GF-D8 (cell line): ENCODE measurements around the gene TMEM236.

Source experiments
- DNase-seq: peaks from one replicate; lab custom pipeline; 2025; lab: John Stamatoyannopoulos, UW

TMEM236 gene

DNA sequence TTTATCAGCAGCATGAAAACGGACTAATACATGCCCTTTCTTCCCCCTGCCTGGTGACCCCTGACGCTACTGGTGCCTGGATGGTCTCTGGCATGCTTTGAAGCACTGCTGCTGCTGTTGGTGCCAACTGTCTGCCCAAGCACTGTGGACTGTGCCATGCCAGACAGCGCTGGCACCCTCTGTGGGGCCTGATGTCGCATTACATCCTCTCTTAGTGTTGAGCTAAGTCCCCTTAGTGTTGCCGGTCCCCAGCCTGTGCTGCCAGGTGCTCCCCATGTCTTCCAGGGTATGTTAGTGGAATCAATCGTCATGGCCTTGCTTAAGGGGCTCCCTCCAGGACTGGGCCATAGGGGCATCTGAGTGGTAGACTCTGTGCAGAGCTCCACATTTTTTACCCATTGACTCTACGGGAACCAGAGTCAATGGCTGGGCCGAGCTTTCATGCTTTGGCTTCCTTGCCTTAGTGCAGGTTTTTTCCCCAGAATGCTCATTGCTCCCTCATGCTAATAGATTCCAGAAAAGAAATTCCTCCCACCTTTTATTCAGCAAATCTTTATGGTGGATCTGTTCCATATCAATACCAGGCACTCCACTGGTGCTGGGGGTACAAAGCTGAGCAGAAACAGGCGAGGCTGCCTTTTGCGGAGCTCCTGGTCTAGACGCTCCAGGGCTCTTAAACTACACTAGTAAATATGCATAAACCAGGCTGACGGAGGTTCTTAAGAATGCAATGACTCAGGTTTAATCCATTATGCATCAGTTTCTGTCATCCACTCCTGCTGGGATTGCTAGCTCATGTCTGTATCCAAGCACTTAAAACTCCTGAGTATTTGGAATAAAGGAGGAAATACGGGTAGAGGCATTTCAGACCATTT lies 35.3 kb downstream of the TMEM236 start:
- no peak for DNase-seq

GRCh38 chr10:17788646-17789045 lies 36.6 kb downstream of the TMEM236 start:
- no peak for DNase-seq

DNA sequence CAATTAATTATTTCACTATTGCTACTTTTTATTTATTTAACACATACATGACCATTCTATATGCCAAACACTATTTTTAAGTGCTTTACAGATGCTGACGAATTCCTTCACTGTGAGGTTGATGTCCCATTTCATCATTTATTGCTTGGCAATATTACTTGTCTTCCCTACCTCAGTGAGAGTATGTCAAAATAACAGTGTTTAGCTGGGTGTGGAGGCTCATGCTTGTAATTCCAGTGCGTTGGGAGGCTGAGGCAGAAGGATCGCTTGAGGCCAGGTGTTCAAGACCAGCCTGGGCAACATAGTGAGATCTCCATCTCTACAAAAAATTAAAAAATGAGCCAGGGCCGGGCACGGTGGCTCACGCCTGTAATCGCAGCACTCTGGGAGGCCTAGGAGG lies 37.4 kb downstream of the TMEM236 start:
- DNase-seq, result no peak

DNA sequence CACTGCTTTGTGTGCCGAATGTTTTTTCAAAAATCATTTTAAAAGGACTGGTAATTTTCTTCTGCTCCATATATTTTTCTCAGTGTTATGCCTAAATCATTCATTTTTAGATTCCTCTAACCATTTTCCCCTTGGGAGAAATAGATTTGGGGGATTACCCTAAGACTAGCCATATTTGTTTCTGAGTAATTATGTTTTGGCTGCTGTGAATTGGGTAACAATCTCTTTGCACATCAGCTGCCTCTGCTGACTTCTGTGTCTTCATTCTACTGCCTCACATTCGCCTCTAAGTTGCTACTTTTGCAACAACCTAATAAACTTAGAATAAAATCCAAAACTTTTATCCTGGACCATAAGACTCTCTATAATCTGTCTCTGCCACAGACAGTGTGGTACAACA lies 38.6 kb downstream of the TMEM236 start:
- DNase-seq, result no peak

- no peak for DNase-seq
Observed at GRCh38 chr10:17792991-17793390, 41.0 kb downstream of the TMEM236 start.

GRCh38 chr10:17793823-17794644 lies 42.0 kb downstream of the TMEM236 start:
- DNase-seq, result no peak

- no peak for DNase-seq
Observed at GRCh38 chr10:17795083-17795482, 43.1 kb downstream of the TMEM236 start.

GRCh38 chr10:17795813-17796594 lies 44.0 kb downstream of the TMEM236 start:
- DNase-seq, result no peak

DNA sequence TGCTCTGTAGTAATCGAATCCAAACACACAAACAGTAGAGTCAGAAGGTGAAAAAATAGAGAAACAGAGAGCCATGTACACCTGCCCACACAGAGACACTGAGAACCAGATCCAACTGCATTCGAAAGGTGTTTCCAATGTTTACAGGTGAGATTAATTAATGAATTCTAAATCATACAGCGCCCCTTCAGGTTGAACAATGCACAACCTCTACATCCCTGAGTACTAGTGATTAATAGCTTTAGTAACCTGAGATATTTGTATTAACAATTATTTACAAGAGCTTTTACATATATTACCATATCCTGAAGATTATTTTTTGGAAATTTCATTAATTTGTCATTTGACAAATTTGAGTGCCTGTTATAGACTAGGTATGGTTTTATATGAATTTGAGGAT lies 49.5 kb downstream of the TMEM236 start:
- no peak for DNase-seq

DNA sequence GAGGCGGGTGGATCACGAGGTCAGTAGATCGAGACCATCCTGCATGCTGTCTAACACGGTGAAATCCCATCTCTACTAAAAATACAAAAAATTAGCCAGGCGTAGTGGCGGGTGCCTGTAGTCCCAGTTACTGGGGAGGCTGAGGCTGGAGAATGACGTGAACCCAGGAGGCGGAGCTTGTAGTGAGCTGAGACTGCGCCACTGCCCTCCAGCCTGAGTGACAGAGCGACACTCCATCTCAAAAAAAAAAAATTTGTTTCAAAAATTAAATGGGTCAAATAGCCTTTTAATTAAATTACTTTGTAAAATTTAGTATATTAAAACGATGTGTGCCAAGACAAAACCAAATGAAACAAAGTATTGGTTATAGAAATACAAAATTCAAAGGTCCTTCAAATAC lies 50.3 kb downstream of the TMEM236 start:
- DNase-seq, result no peak

DNA sequence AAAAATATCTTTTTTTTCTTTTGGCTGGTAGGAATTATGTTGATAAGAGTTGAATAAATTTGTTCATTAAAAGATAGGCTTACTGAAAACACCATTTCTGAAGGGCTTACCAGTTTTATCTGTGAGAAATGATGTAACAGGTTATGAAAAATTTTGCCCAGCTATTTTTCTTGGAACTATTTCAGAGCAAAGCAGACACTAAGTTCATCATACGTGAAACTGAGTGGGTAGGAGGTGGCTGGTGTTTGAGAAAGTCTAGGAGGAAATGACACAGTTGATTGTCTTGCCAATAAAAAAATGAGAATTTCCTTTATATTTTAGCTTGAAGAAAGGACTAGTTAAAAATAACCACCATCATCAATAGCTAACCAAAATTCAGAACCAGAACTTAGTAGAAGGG lies 51.0 kb downstream of the TMEM236 start:
- no peak for DNase-seq

DNA sequence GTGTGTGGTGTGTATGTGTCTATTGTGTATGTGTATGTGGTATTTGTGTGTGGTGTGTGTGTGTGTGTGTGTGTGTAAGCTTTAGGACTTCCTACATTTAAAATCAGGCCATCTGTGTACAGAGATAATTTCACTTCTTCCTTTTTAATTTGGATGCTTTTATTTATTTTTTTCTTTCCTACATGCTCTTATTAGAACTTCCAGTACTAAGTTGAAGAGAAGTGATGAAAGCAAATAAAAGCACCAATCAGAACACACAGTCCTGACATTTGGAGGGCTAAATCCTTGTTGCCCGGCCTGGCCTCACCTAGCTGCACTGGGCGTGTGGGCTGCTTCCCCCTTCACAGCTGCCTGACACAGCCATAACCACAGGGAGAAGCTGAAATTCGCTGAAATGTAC lies 53.3 kb downstream of the TMEM236 start:
- DNase-seq, result no peak

DNA sequence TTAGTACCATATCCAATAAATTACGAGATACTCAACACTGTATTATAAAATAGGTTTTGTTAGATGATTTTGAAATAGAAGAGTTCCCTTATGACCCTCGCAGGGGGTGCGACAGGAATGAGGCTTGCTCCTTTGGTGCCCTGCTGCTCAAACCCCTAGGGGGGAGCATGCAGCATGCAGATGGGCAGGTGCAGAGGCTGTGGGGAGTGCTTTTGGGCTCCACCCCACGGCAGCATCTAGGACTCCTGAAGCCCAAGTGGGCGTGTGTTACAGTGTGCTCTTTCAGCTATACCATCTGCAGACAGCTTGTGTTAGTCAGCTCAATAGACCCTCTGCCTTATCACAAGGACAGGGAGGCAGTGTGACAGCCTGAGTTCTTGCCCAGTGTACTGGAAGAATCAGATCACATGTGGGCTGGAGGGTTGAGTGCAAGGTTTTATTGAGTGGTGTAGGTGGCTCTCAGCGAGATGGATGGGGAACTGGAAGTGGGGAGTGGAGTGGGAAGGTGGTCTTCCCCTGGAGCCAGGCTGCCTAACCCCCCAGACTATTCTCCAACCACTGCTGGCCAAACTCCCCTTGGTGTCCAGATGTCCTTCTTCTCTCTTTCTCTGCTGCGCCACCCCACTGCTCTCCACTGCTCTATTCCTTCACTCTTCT lies 54.0 kb downstream of the TMEM236 start:
- no peak for DNase-seq

DNA sequence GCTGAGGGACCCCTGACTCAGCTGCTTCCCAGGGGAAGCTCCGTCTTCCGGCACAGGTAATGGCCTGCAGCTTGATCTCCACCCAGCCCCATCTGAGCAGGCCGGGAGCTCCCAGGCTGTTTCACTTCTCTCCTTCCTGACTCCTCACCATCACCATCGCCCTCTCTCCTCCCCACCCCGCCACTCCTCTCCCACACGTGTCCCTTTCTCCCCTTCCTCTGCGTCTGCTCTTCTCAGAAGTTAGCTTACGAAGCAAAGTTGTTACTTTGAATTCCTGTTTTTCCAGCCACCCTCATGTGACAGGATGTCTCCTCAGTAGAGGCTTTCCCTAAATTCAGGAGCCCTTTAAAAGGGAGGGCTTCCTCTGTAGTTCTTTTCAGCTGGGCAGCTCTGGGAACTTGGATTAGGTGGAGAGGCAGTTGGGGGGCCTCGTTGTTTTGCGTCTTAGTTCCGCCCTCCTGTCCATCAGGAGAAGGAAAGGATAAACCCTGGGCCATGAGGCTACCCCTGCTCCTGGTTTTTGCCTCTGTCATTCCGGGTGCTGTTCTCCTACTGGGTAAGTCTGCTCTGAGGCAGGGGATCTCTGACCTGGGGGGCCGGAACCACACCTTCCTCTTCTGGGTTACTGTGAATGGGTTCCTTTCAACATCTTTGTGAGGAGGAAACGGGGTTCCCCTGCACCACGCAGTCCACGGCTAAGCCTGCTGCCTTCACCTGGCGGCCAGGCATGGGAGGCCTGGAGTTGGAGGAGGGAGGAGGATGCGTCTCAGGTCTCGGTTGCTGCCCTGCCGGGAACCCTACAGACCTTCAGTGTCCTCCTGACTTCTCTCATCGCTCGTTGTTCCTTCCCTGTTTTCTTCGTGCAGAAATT lies 57.2 kb downstream of the TMEM236 start, which contains the start of gene MRC1:
Gene MRC1 (plus strand): TSS at position 378 of the 871 bp plus-strand sequence. CDS start 118 bp downstream, at position 496.
- DNase-seq, result no peak

GRCh38 chr10:17811146-17811865 lies 59.3 kb downstream of the TMEM236 start:
- DNase-seq, result no peak

DNA sequence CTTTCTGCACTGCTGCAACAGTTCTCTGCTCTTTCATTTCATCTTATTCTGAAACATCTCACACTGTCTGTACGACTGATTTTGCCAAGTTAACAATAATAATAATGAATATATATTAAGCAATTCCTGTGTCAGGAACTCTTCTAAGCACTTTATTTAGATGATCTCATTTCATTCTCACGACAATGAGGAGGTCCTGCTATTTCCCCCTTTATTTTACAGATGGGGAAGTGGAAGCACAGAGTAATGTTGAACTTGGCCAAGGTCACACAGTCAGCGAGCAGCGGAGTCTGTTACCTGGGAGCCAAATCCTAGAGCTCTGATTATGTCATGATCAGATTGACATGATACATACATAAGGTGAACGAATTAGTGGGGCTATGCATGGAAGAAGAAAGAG lies 63.0 kb downstream of the TMEM236 start:
- no peak for DNase-seq

- DNase-seq, result no peak
Observed at GRCh38 chr10:17816199-17816598, 64.2 kb downstream of the TMEM236 start.

- no peak for DNase-seq
Observed at GRCh38 chr10:17817316-17817715, 65.3 kb downstream of the TMEM236 start.

DNA sequence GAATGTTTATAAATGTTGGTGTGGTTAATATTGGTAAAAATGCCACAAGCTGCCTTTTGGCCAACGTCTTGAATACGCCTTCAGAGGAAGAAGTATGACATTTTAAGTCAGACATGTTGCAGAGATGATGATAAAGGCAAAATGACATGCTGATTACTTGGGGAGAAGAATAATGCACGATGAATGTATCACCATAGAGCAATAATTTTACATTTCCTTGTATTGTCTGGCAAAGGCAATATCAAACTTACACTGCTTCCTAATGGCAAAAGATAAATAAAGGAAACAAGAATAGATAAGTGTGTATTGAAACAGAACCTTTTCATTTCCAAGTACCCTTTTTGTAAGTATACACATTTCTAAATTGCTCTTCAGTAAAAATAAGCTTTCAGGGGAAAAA lies 65.8 kb downstream of the TMEM236 start:
- no peak for DNase-seq

- no peak for DNase-seq
Observed at GRCh38 chr10:17819836-17820235, 67.8 kb downstream of the TMEM236 start.
